DOHH2 (cell line): ENCODE measurements around the gene FARS2.

Experiments
- EZH2phosphoT487 ChIP-seq: fragments of 200-600 bp; sonication (generic); IDR thresholded peaks from 2 replicates; pipeline ENCODE4 v1.6.1; 2017; ENCODE audit warnings: borderline replicate concordance, mild to moderate bottlenecking, antibody characterized with exemption, low read length, moderate library complexity, mixed read lengths
- TF ChIP-seq, protein P1 (sequence below): fragments of 200-600 bp; sonication (generic); IDR thresholded peaks from one replicate; pipeline ENCODE4 v1.5.1; 2014; ENCODE audit warnings: antibody characterized with exemption, mild to moderate bottlenecking, low read depth, low read length; ENCODE audit not compliant: poor library complexity, severe bottlenecking

DNA sequence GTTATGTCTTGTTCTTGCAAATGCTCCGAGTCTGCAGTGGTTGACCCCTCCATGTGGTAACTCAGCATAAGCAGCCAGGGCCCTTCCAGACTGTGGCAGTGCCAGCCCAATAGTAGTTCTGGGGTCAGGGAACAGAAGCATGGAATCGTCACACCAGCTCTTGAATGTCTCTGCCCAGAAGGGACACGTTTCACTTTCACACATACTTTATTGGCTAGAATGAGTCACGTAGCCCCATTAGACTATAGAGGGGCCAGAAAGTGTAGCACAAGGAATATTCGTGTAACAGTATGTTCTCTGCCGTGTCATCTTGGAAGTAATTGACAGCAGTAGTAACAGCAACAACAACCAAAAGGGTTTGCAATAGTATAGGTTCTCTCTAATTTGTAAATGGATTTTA is 254.7 kb downstream of the FARS2 start:
- TF ChIP-seq, protein P1, sequence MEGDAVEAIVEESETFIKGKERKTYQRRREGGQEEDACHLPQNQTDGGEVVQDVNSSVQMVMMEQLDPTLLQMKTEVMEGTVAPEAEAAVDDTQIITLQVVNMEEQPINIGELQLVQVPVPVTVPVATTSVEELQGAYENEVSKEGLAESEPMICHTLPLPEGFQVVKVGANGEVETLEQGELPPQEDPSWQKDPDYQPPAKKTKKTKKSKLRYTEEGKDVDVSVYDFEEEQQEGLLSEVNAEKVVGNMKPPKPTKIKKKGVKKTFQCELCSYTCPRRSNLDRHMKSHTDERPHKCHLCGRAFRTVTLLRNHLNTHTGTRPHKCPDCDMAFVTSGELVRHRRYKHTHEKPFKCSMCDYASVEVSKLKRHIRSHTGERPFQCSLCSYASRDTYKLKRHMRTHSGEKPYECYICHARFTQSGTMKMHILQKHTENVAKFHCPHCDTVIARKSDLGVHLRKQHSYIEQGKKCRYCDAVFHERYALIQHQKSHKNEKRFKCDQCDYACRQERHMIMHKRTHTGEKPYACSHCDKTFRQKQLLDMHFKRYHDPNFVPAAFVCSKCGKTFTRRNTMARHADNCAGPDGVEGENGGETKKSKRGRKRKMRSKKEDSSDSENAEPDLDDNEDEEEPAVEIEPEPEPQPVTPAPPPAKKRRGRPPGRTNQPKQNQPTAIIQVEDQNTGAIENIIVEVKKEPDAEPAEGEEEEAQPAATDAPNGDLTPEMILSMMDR: no peak
- no peak for TF ChIP-seq EZH2phosphoT487
